Panc1 (cell line): Measurements from ENCODE around the gene PIAS1. TPM values are rescaled to one million over a fixed set of nuclear protein-coding genes. Genes with fewer than 3 reads are reported as not detected.
"Not testable (repeated sequence)": the region's sequence is repeated elsewhere in the genome, so short reads cannot be mapped to it uniquely, and the experiment has no call there.

Experiments used
- ATAC-seq: fragments of 200-7000 bp; cut with Tn5 transposase; 2 replicates; pipeline ENCODE4 v1.9.1; 2020; ENCODE audit warnings: mild to moderate bottlenecking, moderate library complexity
- Bru-seq: library from RNA; stranded (reverse); fragments of 400-500 nt; gene quantifications from one replicate; lab custom pipeline; 2021; lab: Mats Ljungman, UMichigan
- BruChase-seq, 2 experiments: library from RNA; stranded (reverse); fragments of 400-500 nt; gene quantifications; one replicate each; lab custom pipeline; 2021; lab: Mats Ljungman, UMichigan
- BruUV-seq: library from RNA; stranded (reverse); fragments of 400-500 nt; replicated peaks from 2 replicates; lab custom pipeline; 2021; lab: Mats Ljungman, UMichigan
- CTCF ChIA-PET: fragments of 300-600 bp; sonication (Branson Sonifier 250); formaldehyde crosslinking; loops from one replicate; lab custom pipeline; 2022; ENCODE audit warnings: antibody characterized with exemption; lab: Charles Lee
- POLR2A ChIA-PET: fragments of 300-600 bp; sonication (Branson Sonifier 250); formaldehyde crosslinking; loops from one replicate; lab custom pipeline; 2022; ENCODE audit warnings: antibody characterized with exemption; lab: Charles Lee
- DNase-seq: peaks from one replicate; pipeline ENCODE4 v3.0.0-alpha.2; 2010; ENCODE audit warnings: low read depth, low spot score
- H3K27ac ChIP-seq: 2 replicates; pipeline ENCODE4 v1.5.1; 2011; ENCODE audit warnings: mild to moderate bottlenecking, low read length, inconsistent platforms
- H3K27me3 ChIP-seq: fragments of 200-500 bp; sonication (Bioruptor generic); 2 replicates; pipeline ENCODE4 v1.6.0; 2014; ENCODE audit warnings: low read length, inconsistent platforms; ENCODE audit not compliant: control insufficient read depth, insufficient read depth
- H3K36me3 ChIP-seq: fragments of 200-500 bp; sonication (Bioruptor generic); 2 replicates; pipeline ENCODE4 v1.5.1; 2014; ENCODE audit warnings: inconsistent platforms, mild to moderate bottlenecking, low read length, moderate library complexity; ENCODE audit not compliant: control insufficient read depth, insufficient read depth
- H3K4me1 ChIP-seq: 2 replicates; pipeline ENCODE4 v1.5.1; 2011; ENCODE audit warnings: inconsistent platforms, mild to moderate bottlenecking, low read length, moderate library complexity; ENCODE audit not compliant: control insufficient read depth, insufficient read depth
- H3K4me3 ChIP-seq, 2 experiments: 2 replicates each; pipeline ENCODE4 v1.5.1; 2011 to 2012; ENCODE audit warnings: low read depth in 2 of 2, low read length in 2 of 2, mild to moderate bottlenecking in 2 of 2, inconsistent platforms in 1 of 2, moderate library complexity in 1 of 2
- H3K9me3 ChIP-seq: fragments of 200-500 bp; sonication (Bioruptor generic); 2 replicates; pipeline ENCODE4 v1.5.1; 2014; ENCODE audit warnings: low read depth, mild to moderate bottlenecking, inconsistent platforms, low read length, moderate library complexity; ENCODE audit not compliant: control insufficient read depth, insufficient read depth
- CTCF ChIP-seq: fragments of 450-650 bp; IDR thresholded peaks from 2 replicates; pipeline ENCODE4 v1.5.1; 2017; ENCODE audit warnings: mild to moderate bottlenecking
- POLR2AphosphoS5 ChIP-seq: IDR thresholded peaks from 2 replicates; pipeline ENCODE4 v1.6.1; 2012; ENCODE audit warnings: mild to moderate bottlenecking, low read depth, low read length, moderate library complexity
- SIN3A ChIP-seq: IDR thresholded peaks from 2 replicates; pipeline ENCODE4 v1.6.1; 2012; ENCODE audit warnings: low read depth, mild to moderate bottlenecking, low read length, moderate library complexity, borderline replicate concordance; ENCODE audit not compliant: insufficient read depth
- TCF7L2 ChIP-seq: IDR thresholded peaks from 2 replicates; pipeline ENCODE4 v1.6.1; 2011; ENCODE audit warnings: mild to moderate bottlenecking, low read depth, low read length, inconsistent platforms
- in situ Hi-C: cut with HindIII; loops from 2 replicates; pipeline ENCODE4 v1.10.0; 2016; ENCODE audit warnings: low sequenced_read_pairs, low pct_unique_long_range_greater_than_20kb
- intact Hi-C: fragments of 100-400 bp; cut with micrococcal nuclease; formaldehyde crosslinking; loops from one replicate; pipeline ENCODE4 v1.10.0; 2022; ENCODE audit not compliant: unreplicated experiment
- long read RNA-seq: library from polyadenylated mRNA; unstranded; transcript quantifications from one replicate; pipeline ENCODE4 v2.0.0, GENCODE V29; 2021; ENCODE audit not compliant: unreplicated experiment
- polyA plus RNA-seq: library from polyadenylated mRNA; unstranded; fragments of >200 nt; gene quantifications from one replicate; pipeline ENCODE4 v1.2.1, GENCODE V29; 2012; ENCODE audit warnings: missing spikeins; ENCODE audit not compliant: insufficient read length
- total RNA-seq: library from RNA; stranded (reverse); gene quantifications from one replicate; pipeline ENCODE4 v1.2.1, GENCODE V29; 2021; ENCODE audit not compliant: unreplicated experiment
- TF ChIP-seq, protein P1 (sequence below), 2 experiments: IDR thresholded peaks; 2 replicates each; pipeline ENCODE4 v1.6.1; 2011 to 2012; ENCODE audit warnings: low read depth in 2 of 2, control low read depth in 1 of 2, low read length in 1 of 2, mild to moderate bottlenecking in 1 of 2, moderate library complexity in 1 of 2; ENCODE audit not compliant: insufficient read depth in 1 of 2

PIAS1 gene
- total RNA-seq (44.5 TPM), Bru-seq, nascent RNA (percentile 95 among the genes with signal in this experiment), BruChase-seq, experiment 1, labeled RNA remaining after a 2-hour chase (percentile 89 among the genes with signal in this experiment), BruChase-seq, experiment 2, labeled RNA remaining after a 6-hour chase (percentile 81 among the genes with signal in this experiment)
- 34.8 TPM for polyA plus RNA-seq
- long read RNA-seq, full-length matches to known transcripts, result 45 of 72 reads
- long read RNA-seq, partial matches to known transcripts, result 8 of 72 reads
- long read RNA-seq, other reads (novel, unspliced or antisense), result 19 of 72 reads

- Histone ChIP-seq H3K4me1 (peaks cover 44% of the 10 kb centered on the region), H3K9me3 (no peaks in the 10 kb centered on the region), H3K27ac (peak within 1 kb of the TSS; percentile 89), H3K27me3 (no peaks in the 10 kb centered on the region), H3K36me3 (no peaks in the 10 kb centered on the region; the same call in 1 of the 2 replicates), H3K4me3 (peak within 1 kb of the TSS; percentile 61 to 87)
- peak; percentile 41 for DNase-seq
- ChIA-PET POLR2A (interaction anchor here (0.6 to 0.7 kb wide), 3 partner anchors 107 to 995 kb away, joined by 3 to 6 read pairs (median 4); no protein-coding TSS in a partner anchor), CTCF (interaction anchor here (0.6 kb wide), 1 partner anchor 198 kb away, joined by 4 read pairs; no protein-coding TSS in a partner anchor)
- intact Hi-C loops, result loop anchor here (5.0 to 10.0 kb wide), 2 partner anchors 101 to 192 kb away; no protein-coding TSS in a partner anchor
- TF ChIP-seq TCF7L2 (no peak), CTCF (no peak; the same call in 1 of the 2 replicates), POLR2AphosphoS5 (peak; percentile 72), SIN3A (peak; percentile 95)
- TF ChIP-seq, protein P1, sequence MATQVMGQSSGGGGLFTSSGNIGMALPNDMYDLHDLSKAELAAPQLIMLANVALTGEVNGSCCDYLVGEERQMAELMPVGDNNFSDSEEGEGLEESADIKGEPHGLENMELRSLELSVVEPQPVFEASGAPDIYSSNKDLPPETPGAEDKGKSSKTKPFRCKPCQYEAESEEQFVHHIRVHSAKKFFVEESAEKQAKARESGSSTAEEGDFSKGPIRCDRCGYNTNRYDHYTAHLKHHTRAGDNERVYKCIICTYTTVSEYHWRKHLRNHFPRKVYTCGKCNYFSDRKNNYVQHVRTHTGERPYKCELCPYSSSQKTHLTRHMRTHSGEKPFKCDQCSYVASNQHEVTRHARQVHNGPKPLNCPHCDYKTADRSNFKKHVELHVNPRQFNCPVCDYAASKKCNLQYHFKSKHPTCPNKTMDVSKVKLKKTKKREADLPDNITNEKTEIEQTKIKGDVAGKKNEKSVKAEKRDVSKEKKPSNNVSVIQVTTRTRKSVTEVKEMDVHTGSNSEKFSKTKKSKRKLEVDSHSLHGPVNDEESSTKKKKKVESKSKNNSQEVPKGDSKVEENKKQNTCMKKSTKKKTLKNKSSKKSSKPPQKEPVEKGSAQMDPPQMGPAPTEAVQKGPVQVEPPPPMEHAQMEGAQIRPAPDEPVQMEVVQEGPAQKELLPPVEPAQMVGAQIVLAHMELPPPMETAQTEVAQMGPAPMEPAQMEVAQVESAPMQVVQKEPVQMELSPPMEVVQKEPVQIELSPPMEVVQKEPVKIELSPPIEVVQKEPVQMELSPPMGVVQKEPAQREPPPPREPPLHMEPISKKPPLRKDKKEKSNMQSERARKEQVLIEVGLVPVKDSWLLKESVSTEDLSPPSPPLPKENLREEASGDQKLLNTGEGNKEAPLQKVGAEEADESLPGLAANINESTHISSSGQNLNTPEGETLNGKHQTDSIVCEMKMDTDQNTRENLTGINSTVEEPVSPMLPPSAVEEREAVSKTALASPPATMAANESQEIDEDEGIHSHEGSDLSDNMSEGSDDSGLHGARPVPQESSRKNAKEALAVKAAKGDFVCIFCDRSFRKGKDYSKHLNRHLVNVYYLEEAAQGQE (IDR thresholded peaks at IDR 0.05; ENCODE audit: insufficient read depth in 1 of 2, low read depth in 2 of 2, low read length in 1 of 2), result no peak
- in situ Hi-C loops, result no loop called here
- ATAC-seq, result peak; percentile 96
- no TSS peak for BruUV-seq
Observed at GRCh38 chr15:68053701-68054627, at the start of gene PIAS1. Gene PIAS1, plus strand, starts transcription at chr15:68054315. Its CDS starts 12 bp downstream, at chr15:68054327.

GRCh38 chr15:68007642-68008041 is 46.5 kb upstream of the PIAS1 start:
- H3K4me3 ChIP-seq, CTCF ChIA-PET, intact Hi-C loops, H3K36me3 ChIP-seq, POLR2A ChIA-PET, H3K4me1 ChIP-seq, H3K27me3 ChIP-seq, H3K27ac ChIP-seq, BruUV-seq, DNase-seq, ATAC-seq, H3K9me3 ChIP-seq: not testable (repeated sequence)
- in situ Hi-C loops, result loop anchor here (10.0 kb wide), 1 partner anchor 153 kb away; no protein-coding TSS in a partner anchor
